ENCODE data around the gene BLM. TPM values are rescaled to one million over a fixed set of nuclear protein-coding genes. Genes with fewer than 3 reads are reported as not detected.
A peak's percentile ranks its signal among the peaks of the same experiment; 100 is the strongest.

The BLM gene
- total and polyA plus RNA-seq, 2 of the 8 experiments (the other 6 are each of a cell fraction or from before 2014, with no cell fraction given): 15.2 to 46.7 TPM

- H4K91ac ChIP-seq (replicated peaks; ENCODE audit: insufficient read length, low read length): no peak overlapping the region
Observed at GRCh38 chr15:90762109-90762508, 45.0 kb downstream of the BLM start.

More at GRCh38 chr15:90762109-90762508, 45.0 kb downstream of the BLM start:
- Histone ChIP-seq H3K4me2 (ENCODE audit: insufficient read depth in 1 of 2, low read depth in 2 of 2, low read length in 2 of 2) (no peak overlapping the region; a peak in 1 of 4 replicates), H3K23me2 (ENCODE audit: low read depth, low read length) (no peaks in the 10 kb centered on the region), H3K79me2 (ENCODE audit: control insufficient read depth in 1 of 2, insufficient read depth in 2 of 2, low read length in 2 of 2) (no peaks in the 10 kb centered on the region), H3K27ac (ENCODE audit: low read depth, low read length) (no peak overlapping the region), H2BK12ac (ENCODE audit: low read depth, low read length) (no peak overlapping the region), H3K9ac (replicated peaks in 1 of 4; ENCODE audit: extremely low read depth in 1 of 4, low read depth in 3 of 4, low read length in 3 of 4) (no peak overlapping the region), H2BK5ac (ENCODE audit: low read depth, low read length) (peak overlapping the region; percentile 49; the same call in 1 of the 2 replicates), H3K79me1 (ENCODE audit: low read depth, low read length) (no peaks in the 10 kb centered on the region), H4K8ac (ENCODE audit: extremely low read depth, insufficient read depth, low read length) (no peak overlapping the region), H2BK20ac (ENCODE audit: low read length) (no peak overlapping the region), H3K18ac (ENCODE audit: extremely low read depth, low read length) (no peak overlapping the region), H3K23ac (ENCODE audit: insufficient read length) (no peak overlapping the region), H3K4me3 (ENCODE audit: extremely low read depth in 1 of 4, insufficient read depth in 2 of 4, low read depth in 3 of 4, low read length in 4 of 4) (peak overlapping the region in 1 of 4 experiments; percentile 19; a peak in 1 of 8 replicates), H3K27me3 (replicated peaks in 1 of 4; ENCODE audit: control insufficient read depth in 3 of 4, extremely low read depth in 1 of 4, insufficient read depth in 3 of 4, low read length in 3 of 4) (no peaks in the 10 kb centered on the region), H3K56ac (replicated peaks; ENCODE audit: insufficient read length, low read depth, low read length) (no peak overlapping the region), H3K36me3 (ENCODE audit: control insufficient read depth in 2 of 4, insufficient read depth in 4 of 4, low read length in 3 of 4) (peaks cover 9 to 57% (median 21%) of the 10 kb centered on the region in 4 experiments), H3K4me1 (replicated peaks in 1 of 4; ENCODE audit: control insufficient read depth in 3 of 4, insufficient read depth in 4 of 4, low read length in 3 of 4) (peaks cover 0 to 4% (median 4%) of the 10 kb centered on the region in 4 experiments; a peak in 3 of 7 replicates), H4K5ac (ENCODE audit: insufficient read length, low read depth, low read length) (no peak overlapping the region), H4K20me1 (replicated peaks in 1 of 2; ENCODE audit: control insufficient read depth in 1 of 2, insufficient read depth in 2 of 2, low read length in 2 of 2) (no peaks in the 10 kb centered on the region), H3K9me3 (ENCODE audit: insufficient read depth in 2 of 2, low read depth in 1 of 2, low read length in 1 of 2) (no peaks in the 10 kb centered on the region), H2BK120ac (replicated peaks; ENCODE audit: low read depth, low read length) (no peak overlapping the region), H3K4ac (replicated peaks; ENCODE audit: insufficient read length, low read depth, low read length) (no peak overlapping the region), H2AFZ (ENCODE audit: low read length) (no peak overlapping the region), H2AK5ac (ENCODE audit: low read depth, low read length) (no peak overlapping the region), H2BK15ac (ENCODE audit: low read length) (no peak overlapping the region), H3K14ac (ENCODE audit: insufficient read length) (no peak overlapping the region)
- no peak for TF ChIP-seq BRCA1 (IDR thresholded peaks at IDR 0.05; ENCODE audit: low read depth, low read length)
- no peak for TF ChIP-seq TAF7 (optimal IDR thresholded peaks at IDR 0.05; ENCODE audit: borderline replicate concordance, low read depth, low read length)
- WGBS, 2 experiments (ENCODE audit: extremely low coverage in 1 of 2, insufficient coverage in 1 of 2, insufficient read length in 1 of 2, insufficient replicate concordance in 2 of 2, low coverage in 1 of 2, low lambda C conversion rate in 2 of 2, missing lambda C conversion rate in 1 of 2): 81% methylated on average over 6 of the region's 6 CpGs; no CpG with 5 or more reads in 1 of the 2 experiments
- ChIA-PET POLR2A (ENCODE audit: partially characterized antibody) (interaction anchor here (0.6 to 1.0 kb wide), 2 partner anchors 12 to 137 kb away, joined by 3 read pairs; no protein-coding TSS in a partner anchor), CTCF (ENCODE audit: partially characterized antibody) (interaction anchor here (1.0 to 3.2 kb wide), 3 partner anchors 25 to 124 kb away, joined by 3 to 20 read pairs (median 5); no protein-coding TSS in a partner anchor)
- FAIRE-seq (no peak), DNase-seq (ENCODE audit: low read depth in 1 of 2, low spot score in 2 of 2) (no peak)

Data from H1 (cell line).